Endothelial cell of umbilical vein (primary cell): Measurements from ENCODE around the gene CPOX. TPM values are rescaled to one million over a fixed set of nuclear protein-coding genes. Genes with fewer than 3 reads are reported as not detected.

Experiments used
- BruUV-seq: library from RNA; stranded (reverse); fragments of 400-500 nt; replicated peaks from 2 replicates; lab custom pipeline; 2021; lab: Mats Ljungman, UMichigan
- CTCF ChIA-PET: fragments of 300-600, 350-600 bp; sonication (Branson Sonifier 250); formaldehyde crosslinking; loops from one replicate; lab custom pipeline; 2021; ENCODE audit warnings: antibody characterized with exemption, inconsistent platforms; lab: Charles Lee
- POLR2A ChIA-PET: fragments of 300-600, 350-600 bp; sonication (Branson Sonifier 250); formaldehyde crosslinking; loops from one replicate; lab custom pipeline; 2021; ENCODE audit warnings: antibody characterized with exemption, inconsistent platforms; lab: Charles Lee
- DNase-seq: peaks from one replicate; pipeline ENCODE4 v3.0.0-alpha.2; 2011; ENCODE audit warnings: low read depth, low spot score
- FAIRE-seq: peaks from 2 replicates; lab custom pipeline; 2011; peaks lifted over from hg19 to GRCh38; lab: Jason Lieb, UNC
- H2AFZ ChIP-seq: 2 replicates; pipeline ENCODE4 v1.6.0; 2012; ENCODE audit warnings: low read depth, low read length, control low read depth, inconsistent platforms
- H3K27ac ChIP-seq: 2 replicates; pipeline ENCODE4 v1.5.1; 2011; ENCODE audit warnings: low read depth, mild to moderate bottlenecking, control low read depth, low read length, moderate library complexity; ENCODE audit not compliant: insufficient read depth
- H3K27me3 ChIP-seq, 2 experiments: 2 replicates each; pipeline versions ENCODE4 v1.6.0 to v1.6.1; 2011; ENCODE audit warnings: low read length in 2 of 2, mixed read lengths in 1 of 2; ENCODE audit not compliant: control insufficient read depth in 2 of 2, insufficient read depth in 2 of 2
- H3K36me3 ChIP-seq, 2 experiments: 2 replicates in 1 of 2; 3 replicates in 1 of 2; pipeline ENCODE4 v1.5.1; 2011; ENCODE audit warnings: low read length in 2 of 2, mild to moderate bottlenecking in 1 of 2, moderate library complexity in 1 of 2; ENCODE audit not compliant: control insufficient read depth in 2 of 2, insufficient read depth in 2 of 2; ENCODE audit errors: extremely low read depth in 1 of 2
- H3K4me1 ChIP-seq: 3 replicates; pipeline ENCODE4 v1.5.1; 2011; ENCODE audit warnings: mild to moderate bottlenecking, low read length; ENCODE audit not compliant: control insufficient read depth, insufficient read depth; ENCODE audit errors: extremely low read depth
- H3K4me2 ChIP-seq: 2 replicates; pipeline ENCODE4 v1.6.1; 2011; ENCODE audit warnings: low read length, control low read depth, mixed read lengths; ENCODE audit not compliant: insufficient read depth
- H3K4me3 ChIP-seq, 3 experiments: fragments of 200-600 bp in 1 of 3; sonication (generic), shearing (Covaris generic) in 1 of 3; replicated peaks in 1 of 3; 2 replicates each; pipeline ENCODE4 v1.5.1; 2011 to 2016; ENCODE audit warnings: control low read depth in 3 of 3, low read length in 3 of 3, mild to moderate bottlenecking in 2 of 3, inconsistent platforms in 1 of 3, low read depth in 1 of 3, moderate library complexity in 1 of 3; ENCODE audit not compliant: insufficient read depth in 1 of 3
- H3K79me2 ChIP-seq: 2 replicates; pipeline ENCODE4 v1.6.0; 2012; ENCODE audit warnings: low read length, inconsistent platforms; ENCODE audit not compliant: control insufficient read depth, insufficient read depth
- H3K9ac ChIP-seq: replicated peaks from 2 replicates; pipeline ENCODE3; 2011; ENCODE audit warnings: low read length, control low read depth; ENCODE audit not compliant: insufficient read depth; ENCODE audit errors: extremely low read depth
- H3K9me1 ChIP-seq: replicated peaks from 3 replicates; pipeline ENCODE4 v1.6.0; 2011; ENCODE audit warnings: mild to moderate bottlenecking, low read length; ENCODE audit not compliant: control insufficient read depth, insufficient read depth; ENCODE audit errors: extremely low read depth
- H3K9me3 ChIP-seq: replicated peaks from 2 replicates; pipeline ENCODE4 v1.5.1; 2012; ENCODE audit warnings: low read length, inconsistent platforms; ENCODE audit not compliant: control insufficient read depth, insufficient read depth
- H4K20me1 ChIP-seq: replicated peaks from 2 replicates; pipeline ENCODE3; 2011; ENCODE audit warnings: mild to moderate bottlenecking, low read length; ENCODE audit not compliant: control insufficient read depth, insufficient read depth; ENCODE audit errors: extremely low read depth
- CTCF ChIP-seq, 2 donors: IDR thresholded peaks; 1 replicate in 1 of 2; 2 replicates in 1 of 2; pipeline ENCODE4 v1.5.1; 2011; ENCODE audit warnings: low read length in 2 of 2, mild to moderate bottlenecking in 2 of 2, moderate library complexity in 2 of 2, control low read depth in 1 of 2, inconsistent platforms in 1 of 2, low read depth in 1 of 2; ENCODE audit not compliant: insufficient read depth in 1 of 2; ENCODE audit errors: extremely low read depth in 1 of 2
- EZH2 ChIP-seq: IDR thresholded peaks from 2 replicates; pipeline ENCODE4 v1.6.1; 2012; ENCODE audit warnings: borderline replicate concordance, low read depth, mild to moderate bottlenecking, moderate library complexity, low read length, inconsistent platforms; ENCODE audit not compliant: severe bottlenecking
- FOS ChIP-seq: IDR thresholded peaks from 2 replicates; pipeline ENCODE4 v1.6.1; 2011; ENCODE audit warnings: mild to moderate bottlenecking, low read length, moderate library complexity, borderline replicate concordance; ENCODE audit not compliant: insufficient read depth
- GATA2 ChIP-seq: IDR thresholded peaks from 2 replicates; pipeline ENCODE4 v1.7.0; 2011; ENCODE audit warnings: low read depth, mild to moderate bottlenecking, moderate library complexity, mixed read lengths, low read length; ENCODE audit not compliant: insufficient read length, insufficient read depth
- JUN ChIP-seq: IDR thresholded peaks from 2 replicates; pipeline ENCODE4 v1.6.1; 2011; ENCODE audit warnings: borderline replicate concordance, low read depth; ENCODE audit not compliant: insufficient read length, insufficient read depth
- MAX ChIP-seq: IDR thresholded peaks from 2 replicates; pipeline ENCODE4 v1.6.1; 2011; ENCODE audit not compliant: insufficient read depth, insufficient read length
- MYC ChIP-seq: IDR thresholded peaks from one replicate; pipeline ENCODE4 v1.6.1; 2011; ENCODE audit warnings: mild to moderate bottlenecking, low read depth, low read length
- POLR2A ChIP-seq: IDR thresholded peaks from 2 replicates; pipeline ENCODE4 v1.6.1; 2012; ENCODE audit warnings: low read depth, mild to moderate bottlenecking, control low read depth, low read length
- POLR2AphosphoS5 ChIP-seq: IDR thresholded peaks from 2 replicates; pipeline ENCODE4 v1.6.1; 2012; ENCODE audit warnings: low read depth, mild to moderate bottlenecking, control low read depth, low read length, moderate library complexity; ENCODE audit not compliant: insufficient read depth
- dilution Hi-C: fragments of 300-500 bp; cut with MboI; formaldehyde crosslinking; loops from one replicate; pipeline ENCODE4 v1.15.0; 2019; ENCODE audit warnings: low sequenced_read_pairs; ENCODE audit not compliant: extremely low pct_ligation_motif_present
- intact Hi-C: fragments of 100-400 bp; cut with micrococcal nuclease; formaldehyde crosslinking; loops from one replicate; pipeline ENCODE4 v1.10.0; 2022
- polyA plus RNA-seq, 4 experiments: library from polyadenylated mRNA; depleted of rRNA in 3 of 4; stranded (reverse) in 3 of 4; unstranded in 1 of 4; fragments of >200 nt; gene quantifications; 2 replicates each; pipeline versions ENCODE4 v1.2.1 to v1.2.3, GENCODE V29; 2011 to 2012; ENCODE audit warnings: missing spikeins in 1 of 4
- total RNA-seq: library from RNA; stranded (reverse); gene quantifications from 2 replicates; pipeline ENCODE4 v1.2.3, GENCODE V29; 2021

CPOX gene
- total and polyA plus RNA-seq, 2 donors (not counting 3 experiments of a cell fraction or from before 2014, with no cell fraction given) = 12.3 to 24.5 TPM

GRCh38 chr3:98541695-98542094 lies 51.7 kb downstream of the CPOX start:
- ChIA-PET POLR2A (no interaction called here), CTCF (no interaction called here)
- peaks cover 10 to 19% of the 10 kb centered on the region in 2 experiments for H3K27me3 ChIP-seq
- TF ChIP-seq EZH2 = no peak
- TF ChIP-seq POLR2A = no peak
- TF ChIP-seq CTCF (IDR thresholded peaks at IDR 0.05; ENCODE audit: extremely low read depth in 1 of 2, insufficient read depth in 1 of 2, low read depth in 1 of 2, low read length in 2 of 2) = no peak
- no peak for TF ChIP-seq GATA2
- TF ChIP-seq MYC = no peak
- no peak for TF ChIP-seq POLR2AphosphoS5
- no peak for TF ChIP-seq MAX
- TF ChIP-seq JUN = no peak
- TF ChIP-seq FOS = no peak
- H3K9me1 ChIP-seq = no peaks in the 10 kb centered on the region
- no peak overlapping the region for H3K9ac ChIP-seq
- no peaks in the 10 kb centered on the region for H3K9me3 ChIP-seq
- BruUV-seq = no TSS peak
- FAIRE-seq = no peak
- no peaks in the 10 kb centered on the region for H3K36me3 ChIP-seq
- intact Hi-C loops (no loop called here), dilution Hi-C loops (no loop called here)
- H3K4me1 ChIP-seq = no peaks in the 10 kb centered on the region
- H4K20me1 ChIP-seq = no peaks in the 10 kb centered on the region
- no peak for DNase-seq
- no peak overlapping the region for H3K4me3 ChIP-seq
- H2AFZ ChIP-seq = no peak overlapping the region
- no peaks in the 10 kb centered on the region for H3K79me2 ChIP-seq
- no peak overlapping the region for H3K4me2 ChIP-seq
- no peak overlapping the region for H3K27ac ChIP-seq
